NCI-H2171 (cell line): Measurements from ENCODE around the gene ANAPC16.
"Not testable (repeated sequence)": the region's sequence is repeated elsewhere in the genome, so short reads cannot be mapped to it uniquely, and the experiment has no call there.

ENCODE experiments used
- DNase-seq: peaks from one replicate; lab custom pipeline; 2025; lab: John Stamatoyannopoulos, UW

Gene ANAPC16

DNA sequence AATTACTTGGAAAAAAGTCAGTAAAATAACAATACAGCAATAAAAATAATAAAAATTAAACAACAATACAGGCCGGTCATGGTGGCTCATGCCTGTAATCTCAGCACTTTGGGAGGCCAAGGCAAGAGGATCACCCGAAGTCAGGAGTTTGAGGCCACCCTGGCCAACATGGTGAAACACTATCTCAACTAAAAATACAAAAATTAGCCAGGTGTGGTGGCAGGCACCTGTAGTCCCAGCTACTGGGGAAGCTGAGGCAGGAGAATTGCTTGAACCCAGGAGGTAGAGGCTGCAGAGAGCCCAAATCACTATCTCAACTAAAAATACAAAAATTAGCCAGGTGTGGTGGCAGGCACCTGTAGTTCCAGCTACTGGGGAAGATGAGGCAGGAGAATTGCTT lies 4.0 kb upstream of the ANAPC16 start:
- not testable (repeated sequence) for DNase-seq

DNA sequence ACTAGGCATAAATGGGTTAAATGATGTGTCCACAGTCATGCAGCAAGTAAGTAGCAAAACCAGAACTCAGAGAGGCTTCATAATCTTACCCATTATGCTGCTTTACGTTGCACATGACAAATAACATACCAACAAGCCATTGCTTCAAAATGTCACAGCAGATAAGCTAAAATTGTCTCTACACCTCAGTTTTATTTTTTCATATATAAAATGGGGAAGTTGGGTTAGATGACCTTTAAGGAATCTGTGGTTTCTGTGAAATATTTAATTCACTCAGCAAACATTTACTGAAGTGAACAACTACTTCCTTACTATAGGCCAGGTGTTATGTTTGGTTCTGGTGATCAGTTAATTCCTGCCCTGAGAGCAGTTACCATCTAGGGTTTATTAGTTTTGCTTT lies 2.5 kb downstream of the ANAPC16 start:
- no peak for DNase-seq

DNA sequence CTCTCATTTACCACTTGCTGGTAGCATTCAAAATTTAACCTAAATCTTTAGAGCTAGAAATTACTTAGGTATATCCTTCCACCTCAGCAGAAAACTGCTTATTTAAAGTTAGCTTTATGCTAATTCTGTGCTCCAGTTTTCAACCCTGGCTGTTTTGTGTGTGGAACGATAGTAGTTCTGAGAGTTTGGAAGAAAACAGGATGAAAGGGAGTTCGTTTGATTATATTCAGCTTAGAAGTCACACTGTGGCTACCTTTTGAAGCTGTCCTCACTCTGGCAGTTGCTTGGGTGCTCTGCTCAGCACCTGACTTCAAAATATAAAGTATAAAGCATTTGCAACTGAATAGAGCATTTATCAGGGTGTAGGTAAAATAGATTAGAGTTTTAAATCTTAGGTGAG lies 2.9 kb downstream of the ANAPC16 start:
- DNase-seq, result no peak

DNA sequence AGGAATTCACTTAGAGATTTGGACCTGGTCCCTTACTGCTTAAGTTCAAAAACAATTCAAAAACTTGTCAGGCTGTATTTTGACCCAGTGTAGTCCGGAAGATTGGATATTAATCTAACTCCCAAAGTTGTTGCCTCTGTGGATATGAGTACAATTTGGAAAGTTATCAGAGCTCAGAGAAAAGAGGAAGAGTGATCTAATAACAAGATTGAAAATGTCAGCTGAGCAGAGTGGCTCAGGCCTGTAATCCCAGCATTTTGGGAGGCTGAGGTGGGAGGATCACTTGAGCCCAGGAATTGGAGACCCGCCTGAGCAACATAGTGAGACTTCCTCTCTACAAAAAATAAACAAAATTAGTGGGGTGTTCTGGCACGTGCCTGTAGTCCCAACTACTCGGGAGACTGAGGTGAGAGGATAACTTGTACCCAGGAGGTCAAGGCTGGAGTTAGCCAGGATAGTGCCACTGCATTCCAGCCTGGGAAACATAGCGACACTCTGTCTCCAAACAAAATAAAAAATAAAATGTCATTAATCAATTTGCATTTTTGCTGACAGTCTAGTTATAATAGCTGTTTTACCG lies 3.5 kb downstream of the ANAPC16 start:
- no peak for DNase-seq

DNA sequence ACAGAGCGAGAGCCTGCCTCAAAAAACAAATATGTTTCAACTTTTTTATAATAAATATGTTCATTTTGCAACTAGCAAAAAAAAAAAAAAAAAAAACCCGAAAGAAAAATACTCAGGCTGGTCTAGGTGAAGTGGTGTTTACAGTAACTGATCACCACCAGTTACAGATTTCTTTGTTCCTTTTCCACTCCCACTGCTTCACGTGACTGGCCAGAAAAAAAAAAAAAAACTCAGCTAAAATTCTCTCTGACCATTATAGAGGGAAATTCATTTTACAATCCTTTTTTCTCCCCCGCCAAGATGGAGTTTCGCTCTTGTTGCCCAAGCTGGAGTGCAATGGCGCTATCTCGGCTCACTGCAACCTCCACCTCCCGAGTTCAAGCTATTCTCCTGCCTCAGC lies 4.8 kb downstream of the ANAPC16 start:
- no peak for DNase-seq

DNA sequence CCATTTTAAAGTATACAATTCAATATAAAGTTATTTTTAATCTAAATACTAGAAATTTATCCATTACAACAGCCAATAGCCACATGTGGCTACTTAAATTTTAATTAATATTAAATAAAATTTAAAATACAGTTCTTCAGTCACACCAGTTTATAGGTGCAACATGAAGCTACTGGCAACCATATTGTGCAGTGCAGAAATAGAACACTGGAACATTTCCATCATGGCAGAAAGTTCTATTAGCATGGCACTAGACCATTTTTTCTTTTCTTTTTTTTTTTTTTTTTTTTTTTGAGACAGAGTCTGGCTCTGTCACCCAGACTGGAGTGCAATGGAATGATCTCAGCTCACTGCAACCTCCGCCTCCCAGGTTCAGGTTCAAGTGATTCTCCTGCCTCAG lies 5.5 kb downstream of the ANAPC16 start:
- DNase-seq, result no peak

DNA sequence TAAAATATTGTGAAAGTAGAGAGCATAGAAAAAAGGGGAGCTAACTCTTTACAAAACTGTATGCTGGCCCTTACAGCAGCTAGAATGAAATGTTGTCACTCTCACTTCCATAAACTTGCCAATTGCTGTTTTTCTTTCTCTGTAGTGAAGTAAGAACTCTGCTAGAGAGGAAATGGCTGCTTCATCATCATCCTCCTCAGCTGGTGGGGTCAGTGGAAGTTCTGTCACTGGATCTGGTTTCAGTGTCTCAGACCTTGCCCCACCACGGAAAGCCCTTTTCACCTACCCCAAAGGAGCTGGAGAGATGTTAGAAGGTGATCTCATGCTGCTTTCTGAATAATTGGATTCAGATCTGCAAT lies 7.9 kb downstream of the ANAPC16 start:
- DNase-seq, result no peak

DNA sequence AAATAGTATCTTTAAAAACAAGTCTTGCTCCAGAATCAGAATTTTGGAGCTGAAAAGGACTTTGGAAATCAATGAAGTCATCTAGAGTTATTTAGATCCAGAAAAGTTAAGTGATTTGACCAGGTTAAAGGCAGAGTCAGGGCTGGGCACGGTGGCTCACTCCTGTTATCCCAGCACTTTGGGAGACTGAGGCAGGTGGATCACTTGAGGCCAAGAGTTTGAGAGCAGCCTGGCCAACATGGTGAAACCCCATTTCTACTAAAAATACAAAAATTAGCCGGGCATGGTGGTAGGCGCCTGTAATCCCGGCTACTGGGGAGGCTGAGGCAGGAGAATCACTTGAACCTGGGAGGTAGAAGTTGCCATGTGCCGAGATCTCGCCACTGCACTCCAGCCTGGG lies 8.4 kb downstream of the ANAPC16 start:
- DNase-seq, result not testable (repeated sequence)

DNA sequence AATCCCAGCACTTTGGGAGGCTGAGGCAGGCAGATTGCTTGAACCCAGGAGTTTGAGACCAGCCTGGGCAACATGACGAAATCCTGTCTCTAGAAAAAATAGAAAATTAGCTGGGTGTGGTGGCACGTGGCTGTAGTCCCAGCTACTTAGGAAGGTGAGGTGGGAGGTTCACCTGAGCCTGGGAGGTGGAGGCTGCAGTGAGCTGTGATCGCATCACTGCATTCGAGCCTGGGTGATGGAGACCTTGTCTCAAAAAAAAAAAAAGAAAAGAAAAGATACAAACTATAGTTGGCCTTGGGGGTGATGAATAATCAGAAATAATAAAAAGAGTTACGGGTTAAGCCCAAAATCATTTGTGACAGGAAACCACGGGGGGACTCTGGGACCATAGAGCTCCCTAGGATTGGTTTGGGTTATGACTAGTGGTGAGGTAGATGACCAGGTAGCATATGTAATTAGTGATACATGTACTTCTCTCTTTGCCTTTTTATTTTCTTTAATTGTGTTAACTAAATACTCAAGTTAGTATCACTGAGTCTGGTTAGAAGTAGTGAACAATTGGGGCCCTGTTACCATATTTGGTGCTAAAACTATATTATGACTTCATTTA lies 10.7 kb downstream of the ANAPC16 start:
- no peak for DNase-seq

DNA sequence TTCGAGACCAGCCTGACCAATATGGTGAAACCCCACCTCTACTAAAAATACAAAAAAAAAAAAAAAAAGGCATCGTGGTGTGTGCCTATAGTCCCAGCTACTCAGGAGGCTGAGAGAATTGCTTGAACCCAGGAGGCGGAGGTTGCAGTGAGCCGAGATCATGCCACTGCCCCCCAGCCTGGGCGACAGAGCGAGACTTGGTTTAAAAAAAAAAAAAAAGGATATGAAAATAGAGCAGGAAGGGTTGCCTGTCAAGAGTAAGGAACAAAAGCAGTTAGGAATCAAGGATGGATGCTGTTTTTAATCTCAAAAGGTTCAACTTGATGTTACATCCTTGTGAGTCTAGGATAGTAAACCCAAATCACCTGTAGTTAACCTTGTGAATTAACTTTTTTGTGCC lies 12.0 kb downstream of the ANAPC16 start:
- DNase-seq, result no peak

DNA sequence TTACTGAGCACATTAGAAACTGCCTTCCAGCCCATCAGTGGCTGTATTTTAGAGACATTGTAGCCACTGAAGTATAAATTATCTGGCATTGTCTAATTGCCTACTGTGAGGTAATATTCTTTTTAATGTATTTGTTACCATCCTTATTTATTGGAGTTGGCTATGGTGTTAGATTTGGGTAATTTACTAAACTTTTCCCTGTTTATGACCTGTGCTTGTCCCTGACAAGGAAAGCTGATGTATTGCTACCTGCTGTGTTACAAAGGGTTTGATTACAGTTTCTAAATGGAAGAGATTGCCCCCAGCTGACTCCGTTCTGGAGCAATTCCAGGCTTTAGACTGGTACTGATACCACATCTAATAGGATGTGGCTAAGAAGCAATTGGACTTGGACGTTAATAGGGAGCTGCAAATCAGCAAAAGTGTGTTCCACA lies 12.5 kb downstream of the ANAPC16 start:
- no peak for DNase-seq

DNA sequence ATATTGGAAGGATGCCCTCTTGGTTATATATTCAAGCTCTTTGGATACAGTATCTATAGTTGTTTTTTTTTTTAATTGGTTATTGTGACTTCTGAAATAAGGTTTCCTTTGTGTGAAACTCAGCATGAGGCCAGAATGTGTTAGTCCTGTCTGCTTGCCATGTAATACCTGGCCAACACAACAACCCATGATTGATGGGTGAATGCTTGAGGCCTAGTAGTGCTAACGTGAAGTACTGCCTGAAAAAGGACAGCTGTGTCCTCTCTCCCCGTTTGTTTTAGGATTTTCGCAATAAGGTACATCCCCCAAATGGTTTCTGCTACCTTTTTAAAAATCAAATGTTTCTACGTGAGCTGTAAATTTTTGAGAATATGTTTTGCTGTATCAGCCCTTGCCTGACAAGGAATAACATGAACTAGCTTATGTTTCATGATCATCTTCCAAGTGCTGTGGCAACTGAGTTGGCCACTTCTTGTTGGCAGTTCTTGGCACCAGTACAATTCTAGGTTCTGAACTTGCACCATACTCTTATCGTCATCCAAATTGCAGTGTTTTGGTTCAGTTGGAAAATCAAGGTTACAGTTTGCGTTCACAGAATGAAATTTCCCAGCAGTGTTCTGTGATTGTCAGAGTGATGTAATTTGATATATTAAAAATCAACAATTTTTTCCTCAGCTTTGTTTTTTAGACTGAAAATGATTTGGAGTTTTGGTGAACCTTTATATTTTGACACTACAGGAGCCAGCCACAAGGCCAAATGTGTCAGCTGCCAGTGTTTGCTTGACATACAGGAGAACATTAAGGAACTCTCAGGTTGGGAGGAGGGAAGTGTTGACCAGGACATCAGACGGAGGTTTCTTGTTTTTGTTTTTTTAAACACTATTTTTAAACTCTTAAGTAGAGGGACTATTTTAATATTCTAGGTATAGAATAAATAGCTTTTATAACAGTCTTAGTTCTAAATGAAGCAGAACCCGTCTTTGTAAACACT lies 13.7 kb downstream of the ANAPC16 start:
- no peak for DNase-seq

DNA sequence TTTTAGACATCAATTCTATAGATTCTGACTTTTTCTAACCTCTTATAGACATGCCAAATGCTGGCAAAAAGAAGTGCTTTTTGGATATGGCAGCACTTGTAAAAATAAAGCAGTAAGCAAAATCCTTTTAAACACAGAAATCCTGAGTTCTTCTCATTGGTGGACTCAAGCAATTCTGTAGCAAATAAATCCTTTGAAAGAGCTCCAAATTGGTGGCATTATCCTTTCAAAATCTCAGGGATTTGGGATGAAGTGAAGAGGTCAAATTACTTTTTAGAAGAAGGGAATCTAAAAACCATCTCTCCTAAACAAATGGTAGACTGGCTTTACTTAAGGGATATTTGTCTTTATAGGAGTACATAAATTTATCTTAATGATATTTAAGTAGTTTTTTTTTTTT lies 17.8 kb downstream of the ANAPC16 start:
- DNase-seq, result no peak

DNA sequence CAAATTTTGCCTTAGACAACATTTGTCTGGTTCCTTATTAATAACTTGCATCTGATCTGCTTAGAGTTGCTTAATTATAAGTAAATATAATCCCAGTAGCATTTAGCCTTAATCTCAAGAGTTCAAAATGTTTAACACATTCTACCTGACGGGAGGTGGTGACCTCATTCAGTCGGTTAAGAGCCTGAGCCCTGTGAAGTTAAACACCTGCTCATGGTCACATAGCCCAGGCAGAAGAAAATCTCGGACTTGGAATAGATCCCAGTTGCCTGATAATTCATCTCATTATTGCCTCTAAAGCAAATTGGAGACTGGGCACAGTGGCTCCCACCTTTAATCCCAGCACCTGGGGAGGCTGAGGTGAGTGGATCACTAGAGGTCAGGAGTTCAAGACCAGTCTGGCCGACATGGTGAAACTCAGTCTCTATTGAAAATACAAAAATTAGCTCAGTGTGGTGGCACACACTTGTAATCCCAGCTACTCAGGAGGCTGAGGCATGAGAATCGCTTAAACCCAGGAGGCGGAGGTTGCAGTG lies 18.8 kb downstream of the ANAPC16 start:
- DNase-seq, result no peak

DNA sequence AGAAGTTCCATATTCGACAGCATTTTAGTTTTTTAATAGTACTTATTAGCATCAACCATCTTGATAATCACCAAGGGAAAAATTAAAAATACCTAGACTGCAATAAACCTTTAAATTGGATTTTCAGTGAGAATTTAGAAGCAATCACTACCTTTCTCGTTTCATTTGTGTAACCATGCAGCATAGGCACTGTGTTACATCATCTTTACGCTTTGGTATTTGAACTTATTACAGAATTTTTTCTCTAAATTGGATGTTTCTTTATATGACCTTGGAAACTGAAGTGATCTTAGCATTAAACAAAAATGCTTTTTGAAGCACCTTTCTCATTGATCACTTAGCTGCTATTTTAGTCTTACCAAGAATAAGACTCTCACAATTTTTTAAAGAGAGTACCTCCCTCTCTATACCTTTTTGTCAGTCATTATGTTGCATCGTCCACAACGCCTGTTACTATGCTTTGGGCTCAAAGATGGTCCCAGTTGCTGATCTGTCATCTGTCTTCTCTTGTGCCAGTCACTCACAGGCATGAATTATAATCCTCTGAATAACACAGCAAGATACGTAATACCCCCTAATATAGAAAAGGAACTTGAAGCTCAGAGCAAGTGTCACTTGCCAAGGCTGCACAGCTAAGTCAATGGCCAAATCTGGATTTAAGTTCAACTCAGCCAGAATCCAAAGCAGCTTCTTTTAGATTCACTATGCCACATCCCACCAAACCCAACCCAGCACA lies 19.9 kb downstream of the ANAPC16 start:
- DNase-seq, result no peak

DNA sequence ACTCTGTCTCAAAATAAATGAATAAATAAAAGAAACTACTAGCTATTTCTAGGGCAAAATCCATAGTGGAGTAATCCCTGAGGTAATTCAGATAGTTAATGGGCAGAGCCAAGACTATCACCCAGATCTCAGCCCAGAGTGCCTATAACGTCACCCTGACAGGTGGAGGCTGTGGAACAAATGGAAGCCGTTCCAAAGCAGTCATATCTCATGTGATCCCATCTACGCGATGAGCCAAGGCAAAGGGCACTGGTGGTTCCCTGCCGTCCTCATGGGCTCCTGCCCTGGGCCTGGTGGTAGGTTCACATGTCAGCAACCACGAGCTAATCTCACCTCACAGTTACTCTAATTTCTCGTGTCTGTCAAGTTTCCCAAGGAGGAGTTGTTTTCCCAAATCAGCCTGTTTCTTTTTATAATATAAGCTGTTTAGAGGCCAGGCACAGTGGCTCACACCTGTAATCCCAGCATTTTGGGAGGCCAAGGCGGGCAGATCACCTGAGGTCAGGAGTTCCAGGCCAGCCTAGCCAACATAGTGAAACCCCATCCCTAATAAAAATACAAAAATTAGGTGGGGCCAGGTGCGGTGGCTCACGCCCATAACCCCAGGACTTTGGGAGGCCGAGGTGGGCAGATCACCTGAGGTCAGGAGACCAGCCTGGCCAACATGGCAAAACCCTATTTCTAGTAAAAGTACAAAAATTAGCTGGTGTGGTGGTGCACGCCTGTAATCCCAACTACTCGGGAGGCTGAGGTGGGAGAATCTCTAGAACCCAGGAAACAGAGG lies 22.8 kb downstream of the ANAPC16 start:
- no peak for DNase-seq

DNA sequence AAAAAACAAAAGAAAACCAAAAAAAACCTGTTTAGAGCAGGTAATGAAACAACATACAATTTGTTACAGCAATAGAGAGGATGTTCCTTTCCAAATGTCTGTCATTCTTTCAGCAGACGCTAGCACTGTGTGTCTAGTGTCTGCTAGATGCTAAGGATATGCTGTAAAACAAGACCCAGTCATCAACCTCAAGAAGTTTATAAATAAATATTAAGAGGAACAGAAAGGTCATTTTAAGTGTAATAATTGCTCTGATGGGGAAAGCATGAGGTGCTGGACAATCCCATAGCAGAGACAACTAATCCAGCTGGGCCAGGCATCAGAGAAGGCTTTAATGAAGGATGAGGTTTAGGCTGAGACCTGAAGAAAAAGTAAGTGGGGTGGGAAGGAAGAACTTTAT lies 23.6 kb downstream of the ANAPC16 start:
- no peak for DNase-seq

DNA sequence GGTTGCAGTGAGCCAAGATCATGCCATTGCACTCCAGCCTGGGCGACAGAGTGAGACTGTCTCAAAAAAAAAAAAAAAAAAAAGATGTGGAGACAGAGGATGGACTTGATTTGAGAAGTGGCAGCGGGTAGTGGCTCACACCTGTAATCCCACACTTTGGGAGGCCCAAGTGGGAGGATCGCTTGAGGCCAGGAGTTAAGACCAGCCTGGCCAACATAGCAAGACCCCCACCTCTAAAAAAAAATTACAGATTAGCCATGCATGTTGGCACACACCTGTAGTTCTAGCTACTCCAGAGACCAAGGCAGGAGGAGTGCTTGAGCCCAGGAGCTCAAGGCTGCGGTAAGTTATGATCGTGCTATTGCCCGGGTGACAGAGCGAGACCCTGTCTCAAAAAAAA lies 24.6 kb downstream of the ANAPC16 start:
- no peak for DNase-seq

DNA sequence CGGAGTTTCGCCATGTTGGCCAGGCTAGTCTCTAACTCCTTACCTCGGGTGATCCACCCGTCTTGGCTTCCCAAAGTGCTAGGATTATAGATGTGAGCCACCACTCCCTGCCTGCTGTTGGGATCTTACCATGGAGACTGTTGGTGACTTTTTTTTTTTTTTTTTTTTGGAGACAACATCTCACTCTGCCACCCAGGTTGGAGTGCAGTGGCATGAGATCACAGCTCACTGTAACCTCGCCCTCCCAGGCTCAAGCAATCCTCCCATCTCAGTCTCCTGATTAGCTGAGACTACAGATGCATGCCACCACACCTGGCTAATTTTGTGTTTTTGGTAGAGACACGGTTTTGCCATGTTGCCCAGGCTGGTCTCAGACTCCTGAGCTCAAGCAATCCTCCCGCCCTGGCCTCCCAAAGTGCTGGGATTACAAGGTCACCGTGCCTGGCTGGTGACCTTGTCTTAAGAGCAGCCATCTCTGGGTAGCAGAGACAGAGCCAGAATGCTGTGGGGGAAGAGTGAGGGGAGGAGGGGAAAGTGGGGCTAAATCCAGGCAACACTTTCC lies 26.0 kb downstream of the ANAPC16 start:
- DNase-seq, result no peak

DNA sequence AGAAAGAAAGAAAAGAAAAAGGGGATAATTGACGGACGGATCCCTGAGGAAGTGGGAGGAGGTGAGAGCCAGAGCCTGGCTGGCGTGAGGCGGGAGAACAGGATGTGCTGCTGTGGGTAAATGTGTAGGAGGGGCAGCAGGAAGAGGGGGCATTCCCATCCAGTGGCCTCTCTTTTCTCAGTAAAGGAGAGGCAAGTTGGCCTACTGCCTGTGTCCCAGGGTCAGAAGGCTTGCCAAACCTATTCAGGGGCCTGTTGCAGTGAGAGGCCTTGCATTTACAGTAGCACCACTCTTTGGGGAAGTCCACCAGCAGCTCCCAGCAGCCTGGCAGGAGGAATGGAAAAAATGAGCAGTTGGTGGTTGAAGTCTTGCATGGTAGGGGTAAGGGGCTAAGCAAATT lies 26.9 kb downstream of the ANAPC16 start:
- no peak for DNase-seq

DNA sequence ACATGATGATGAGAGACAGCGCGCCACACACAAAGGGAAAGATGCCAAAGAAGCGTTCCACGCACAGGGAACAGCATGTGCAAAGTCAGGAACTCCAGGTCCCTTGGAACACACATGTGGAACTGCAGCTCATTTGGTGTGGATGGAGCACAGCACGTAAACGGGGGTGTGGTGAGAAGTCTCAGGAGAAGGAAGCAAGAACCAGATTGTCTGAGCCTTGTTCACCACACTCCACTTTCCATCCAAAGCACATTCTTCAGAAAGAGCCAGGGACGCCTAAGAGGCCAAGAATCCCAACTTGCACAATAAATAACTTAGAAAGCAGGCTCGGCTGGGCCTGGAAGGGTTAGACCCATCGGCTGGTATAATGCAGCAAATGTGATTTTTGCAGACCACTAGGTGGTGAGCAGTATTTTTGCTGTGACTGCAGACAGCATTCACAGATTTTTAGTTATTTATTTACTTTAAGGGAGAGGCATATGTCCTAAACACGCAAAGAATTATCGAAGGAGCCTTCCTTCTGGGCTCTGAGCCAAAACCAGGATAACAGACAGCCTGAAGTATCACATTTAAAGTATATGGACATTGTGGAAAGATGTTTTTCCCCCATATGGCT lies 28.1 kb downstream of the ANAPC16 start:
- DNase-seq, result peak; percentile 30
